DMS53 treated with DMSO at 0.1 percent for 48 hours (cell line): Measurements from ENCODE around the gene SLC25A43.
"Not testable (repeated sequence)": the region's sequence is repeated elsewhere in the genome, so short reads cannot be mapped to it uniquely, and the experiment has no call there.

Source experiments
- DNase-seq: peaks from one replicate; lab custom pipeline; 2025; ENCODE audit not compliant: unreplicated experiment; lab: John Stamatoyannopoulos, UW

The SLC25A43 gene

DNA sequence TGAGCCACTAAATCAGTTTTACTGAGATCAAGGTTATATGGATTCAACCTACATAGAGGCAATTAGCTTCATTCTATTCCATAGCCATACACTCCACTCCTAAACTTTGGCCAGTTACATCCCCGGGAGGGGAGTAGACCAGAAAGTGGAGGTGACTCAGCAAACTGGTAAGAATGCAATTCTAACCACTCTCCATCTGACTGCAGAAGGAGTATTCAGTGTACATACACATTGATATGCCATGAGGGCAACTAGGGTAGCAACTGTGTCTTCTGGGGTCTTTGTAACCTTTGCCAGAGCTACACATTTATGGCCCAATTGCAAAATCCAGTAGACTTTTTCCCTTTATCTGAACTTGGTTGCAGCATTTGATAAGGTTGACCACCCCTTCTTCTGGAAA is 7.6 kb downstream of the SLC25A43 start:
- no peak for DNase-seq

DNA sequence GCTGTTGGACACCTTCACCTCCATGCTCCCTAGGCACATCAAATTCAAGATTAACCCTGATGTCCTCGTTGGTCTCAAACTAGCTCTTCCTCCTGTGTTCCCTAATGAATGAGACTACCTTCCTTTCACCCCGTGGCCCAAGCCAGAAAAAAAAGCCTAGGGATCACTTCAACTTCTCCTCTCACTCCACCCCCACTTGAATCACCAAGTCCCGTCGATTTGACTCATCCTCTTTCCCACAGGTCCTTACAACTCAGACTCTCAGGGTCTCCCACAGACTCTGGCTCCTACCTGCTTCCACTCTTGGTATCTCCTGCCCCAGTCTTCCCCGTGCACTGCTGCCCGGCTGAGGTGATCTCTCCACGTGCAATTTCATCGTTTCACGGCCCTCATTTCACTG is 8.5 kb downstream of the SLC25A43 start:
- DNase-seq, result no peak

DNA sequence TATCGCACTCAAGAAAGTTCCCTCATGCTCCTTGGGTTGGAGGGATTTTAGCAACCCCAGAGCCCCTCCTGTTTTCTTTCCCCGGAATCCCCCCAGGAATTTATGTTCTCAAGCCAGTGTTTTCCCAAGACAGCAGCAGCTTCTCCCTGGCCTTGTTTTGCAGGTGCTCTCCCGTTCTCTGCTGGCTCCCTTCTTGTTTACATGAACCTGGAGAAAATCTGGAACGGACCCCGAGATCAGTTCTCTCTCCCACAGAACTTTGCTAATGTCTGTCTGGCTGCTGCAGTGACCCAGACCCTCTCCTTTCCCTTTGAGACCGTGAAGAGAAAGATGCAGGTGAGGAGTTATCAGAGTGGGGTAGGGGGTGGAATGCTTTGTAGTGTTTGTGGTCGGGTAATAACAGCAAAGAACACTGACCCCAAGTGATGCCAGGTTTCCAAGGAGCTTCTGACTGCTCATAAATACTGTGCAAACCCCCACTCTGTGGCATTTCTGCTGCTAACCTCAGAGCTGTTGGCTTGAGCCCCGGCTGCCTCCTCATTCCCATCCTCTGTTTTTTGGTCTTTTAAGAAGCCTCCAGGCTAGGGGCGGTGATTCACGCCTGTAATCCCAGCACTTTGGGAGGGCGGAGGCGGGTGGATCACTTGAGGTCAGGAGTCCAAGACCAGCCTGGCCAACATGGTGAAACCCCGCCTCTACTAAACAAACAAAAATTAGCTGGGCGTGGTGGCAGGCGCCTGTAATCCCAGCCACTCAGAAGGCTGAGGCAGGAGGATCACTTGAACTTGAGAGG is 11.1 kb downstream of the SLC25A43 start:
- DNase-seq, result no peak

DNA sequence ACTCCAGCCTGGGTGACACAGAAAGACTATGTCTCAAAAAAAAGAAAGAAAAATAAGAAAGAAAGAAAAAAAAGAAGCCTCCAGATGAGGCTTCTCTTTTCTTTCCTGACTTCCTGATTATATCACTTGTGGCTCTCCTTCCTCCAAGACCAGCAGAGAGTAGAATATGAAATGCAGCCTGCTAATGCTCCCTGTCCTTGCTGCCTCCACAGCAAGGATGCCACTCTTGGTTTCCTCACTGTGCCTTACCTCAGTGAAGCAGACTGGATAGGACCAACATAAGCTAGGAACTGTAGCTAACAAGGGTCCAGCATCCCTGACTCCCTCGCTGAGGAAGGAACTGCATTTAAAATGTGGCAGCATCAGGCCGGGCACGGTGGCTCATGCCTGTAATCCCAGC is 11.7 kb downstream of the SLC25A43 start:
- no peak for DNase-seq

DNA sequence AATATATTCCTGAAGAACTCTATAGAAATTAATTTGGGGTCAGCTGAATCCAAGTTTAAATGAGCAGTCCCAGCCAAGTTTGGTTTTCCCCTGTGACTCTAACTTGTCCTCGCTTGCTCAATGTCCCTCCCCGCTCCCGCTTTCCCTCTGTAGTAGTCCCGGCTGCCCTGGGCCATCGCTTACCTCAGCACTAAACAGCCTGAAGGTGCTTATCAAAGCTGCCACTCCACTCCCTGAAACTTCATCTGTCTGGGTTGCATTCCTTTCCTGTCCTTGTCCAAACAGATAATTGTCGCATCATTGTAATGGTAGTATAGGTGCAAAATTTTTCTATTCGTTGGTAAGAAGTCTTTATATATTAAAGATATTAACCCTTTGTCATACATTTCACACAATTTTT is 12.8 kb downstream of the SLC25A43 start:
- no peak for DNase-seq

DNA sequence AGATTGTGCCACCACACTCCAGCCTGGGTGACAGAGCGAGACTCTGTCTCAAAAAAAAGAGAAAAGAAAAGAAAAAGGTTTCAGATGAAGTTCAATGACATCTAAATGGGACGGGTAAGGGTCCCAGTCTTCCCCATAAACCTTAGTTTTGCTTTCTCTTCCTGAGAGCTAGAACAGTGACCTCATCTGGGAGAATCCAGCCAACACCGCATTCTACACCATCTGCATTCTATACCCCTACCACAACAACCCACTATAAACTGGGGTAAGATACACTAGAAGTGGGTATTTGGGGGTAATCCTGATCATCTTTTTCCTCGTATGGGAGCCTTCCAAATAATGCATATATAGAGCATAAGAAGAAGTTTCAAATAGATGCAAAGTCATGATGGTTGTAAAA is 18.2 kb downstream of the SLC25A43 start:
- DNase-seq, result no peak

DNA sequence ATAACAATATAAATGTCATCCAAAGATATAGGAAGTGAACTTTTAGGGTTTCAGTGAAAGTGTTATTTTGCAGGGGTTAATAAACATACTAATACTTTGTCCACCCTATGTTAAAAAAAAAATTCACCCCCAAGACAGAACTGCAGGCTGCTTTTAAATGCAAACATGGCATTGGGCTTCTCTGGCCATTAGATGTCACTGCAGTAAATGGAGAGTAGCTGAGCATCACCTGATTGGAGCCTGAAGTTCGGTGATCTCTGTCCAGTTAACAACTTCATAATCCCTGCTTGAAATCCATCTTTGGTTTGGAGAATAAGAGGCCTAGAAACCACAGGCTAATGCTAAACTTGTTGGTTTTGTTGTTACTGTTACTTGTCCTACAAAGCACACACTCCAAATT is 18.7 kb downstream of the SLC25A43 start:
- peak; percentile 5 for DNase-seq

DNA sequence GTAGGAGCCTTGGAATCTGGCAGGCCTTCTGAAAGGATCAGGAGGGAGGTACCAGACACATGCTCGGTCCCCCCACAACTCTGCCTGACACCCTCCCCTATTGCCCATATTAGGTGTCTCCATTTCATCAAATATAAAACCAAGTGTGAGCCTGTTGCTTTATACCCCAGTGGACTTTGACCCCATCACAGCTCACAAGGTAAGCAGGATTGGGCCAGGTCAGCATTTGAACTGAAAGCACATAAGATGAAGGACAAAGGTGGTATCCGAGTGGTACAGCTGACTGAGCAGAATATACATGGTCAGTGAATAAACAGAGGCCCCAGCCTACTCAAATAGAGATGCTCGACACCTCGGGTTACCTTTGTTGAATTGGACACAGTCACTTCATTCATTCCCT is 20.0 kb downstream of the SLC25A43 start:
- DNase-seq, result peak; percentile 12

DNA sequence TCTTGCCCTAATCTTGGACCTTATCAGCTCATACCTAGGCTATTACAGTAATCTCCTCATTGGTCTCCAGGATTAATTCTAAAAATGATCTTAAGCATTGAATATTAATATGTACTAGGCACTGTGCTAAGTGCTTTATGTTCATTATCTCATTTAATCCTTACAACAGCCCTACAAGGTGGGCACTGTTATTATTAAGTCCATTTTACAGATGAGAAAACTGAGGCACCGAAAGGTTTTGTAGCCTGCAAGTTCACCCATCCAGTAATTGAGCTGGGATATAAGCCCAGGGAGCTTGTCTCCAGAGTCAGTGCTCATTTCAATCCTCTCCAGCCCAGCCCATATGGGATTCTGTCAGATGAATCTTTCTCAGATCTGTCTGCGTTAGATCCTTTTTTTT is 20.8 kb downstream of the SLC25A43 start:
- DNase-seq, result no peak

DNA sequence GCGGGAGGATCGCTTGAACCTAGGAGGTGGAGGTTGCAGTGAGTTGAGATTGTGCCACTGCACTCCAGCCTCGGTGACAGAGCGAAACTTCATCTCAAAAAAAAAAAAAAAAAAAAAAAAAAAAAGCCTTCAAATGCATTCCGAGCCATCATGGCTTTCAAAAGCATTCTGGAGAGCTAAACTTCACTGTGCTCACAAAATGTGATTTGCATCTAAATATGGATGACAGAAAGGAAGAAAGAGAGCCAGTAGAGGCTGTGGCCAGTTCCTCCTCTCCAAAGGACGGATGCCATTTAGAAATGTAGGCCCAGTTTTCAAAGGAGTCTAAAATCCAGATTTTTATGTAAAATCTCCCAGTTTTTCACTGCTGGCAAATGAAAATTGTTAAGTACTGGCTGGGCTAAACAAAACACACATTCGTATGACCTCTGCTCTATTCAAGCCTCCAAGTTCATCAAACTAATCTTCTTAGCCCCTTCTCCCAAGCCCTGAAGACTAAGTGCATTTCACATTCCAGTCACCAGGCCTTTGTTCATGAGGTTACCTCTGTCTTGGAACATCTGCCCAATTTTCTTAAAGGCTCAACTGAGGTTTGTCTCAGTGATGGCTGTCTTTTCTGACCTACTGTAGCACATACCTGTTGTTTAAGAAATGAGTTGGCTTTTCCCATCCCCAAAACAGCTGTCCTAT is 22.0 kb downstream of the SLC25A43 start:
- no peak for DNase-seq

DNA sequence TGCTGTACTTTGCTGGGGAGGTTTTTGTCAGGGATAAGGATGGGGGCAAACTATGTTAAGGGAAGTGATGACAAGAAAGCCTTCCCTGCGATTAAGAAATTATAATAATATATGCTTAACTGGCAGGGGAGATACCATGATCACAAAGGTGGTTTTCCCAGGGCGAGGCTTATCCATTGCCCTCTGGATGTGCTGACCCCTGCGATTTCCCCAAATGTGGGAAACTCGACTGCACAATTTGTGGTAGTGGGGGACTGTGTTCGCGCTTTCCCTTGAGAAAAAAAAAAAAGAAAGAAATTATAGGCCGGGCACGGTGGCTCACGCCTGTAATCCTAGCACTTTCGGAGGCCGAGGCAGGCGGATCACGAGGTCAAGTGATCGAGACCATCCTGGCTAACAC is 24.5 kb downstream of the SLC25A43 start:
- DNase-seq, result no peak

DNA sequence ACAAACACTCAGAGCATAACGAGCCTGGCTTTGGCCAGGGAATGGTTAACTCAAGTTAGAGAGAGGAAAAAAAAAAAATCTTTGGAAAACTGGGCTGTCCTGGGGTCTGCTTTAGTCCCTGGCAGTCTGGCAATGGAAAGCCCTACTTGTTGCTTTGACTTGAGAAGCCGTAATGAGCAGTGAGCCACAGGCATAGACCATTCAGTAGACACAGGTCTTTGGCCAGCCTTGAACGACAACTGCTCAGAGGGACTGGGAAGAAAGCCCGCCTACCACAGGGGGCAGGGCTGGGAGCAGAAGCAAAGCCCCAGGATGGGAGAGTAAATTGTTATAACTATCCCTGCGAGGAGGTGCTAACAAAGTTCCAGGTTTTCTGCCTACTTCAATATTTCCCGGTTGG is 25.9 kb downstream of the SLC25A43 start:
- no peak for DNase-seq

DNA sequence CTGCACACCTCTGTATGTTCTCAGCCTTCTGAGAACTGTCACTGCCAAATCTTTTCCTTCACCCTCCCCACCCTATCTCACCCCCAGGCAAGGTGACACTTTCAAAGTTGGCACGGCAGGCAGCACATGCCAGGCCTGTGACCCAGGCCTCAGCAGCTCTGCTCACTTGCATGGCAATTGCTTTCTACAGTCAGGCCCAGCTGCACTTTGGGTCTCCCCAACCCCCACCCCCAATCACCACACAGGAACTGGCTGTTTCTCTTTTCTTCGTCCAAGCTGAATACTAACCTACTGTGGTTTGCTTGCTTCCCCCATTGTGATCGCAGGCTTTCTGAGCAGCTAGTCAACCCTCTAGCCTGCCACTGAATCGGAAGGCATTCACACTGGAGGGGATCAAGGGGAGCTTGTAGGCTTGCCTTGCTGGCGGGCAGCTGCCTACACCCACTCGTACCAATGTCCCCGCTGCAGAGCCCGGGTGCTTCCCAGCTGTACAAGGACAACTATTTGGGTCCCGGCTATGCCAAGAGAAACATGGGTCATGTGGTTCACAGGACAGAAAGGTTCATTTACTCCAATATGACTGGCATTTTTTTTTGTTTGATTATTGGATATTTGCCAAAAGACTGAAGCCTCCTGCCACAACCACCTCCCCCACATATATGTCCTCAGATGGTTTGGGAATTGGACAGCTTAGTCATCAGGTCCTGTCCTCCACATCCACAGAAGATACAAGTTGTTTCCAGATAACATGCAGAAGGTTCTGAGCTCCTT is 28.1 kb downstream of the SLC25A43 start:
- no peak for DNase-seq

DNA sequence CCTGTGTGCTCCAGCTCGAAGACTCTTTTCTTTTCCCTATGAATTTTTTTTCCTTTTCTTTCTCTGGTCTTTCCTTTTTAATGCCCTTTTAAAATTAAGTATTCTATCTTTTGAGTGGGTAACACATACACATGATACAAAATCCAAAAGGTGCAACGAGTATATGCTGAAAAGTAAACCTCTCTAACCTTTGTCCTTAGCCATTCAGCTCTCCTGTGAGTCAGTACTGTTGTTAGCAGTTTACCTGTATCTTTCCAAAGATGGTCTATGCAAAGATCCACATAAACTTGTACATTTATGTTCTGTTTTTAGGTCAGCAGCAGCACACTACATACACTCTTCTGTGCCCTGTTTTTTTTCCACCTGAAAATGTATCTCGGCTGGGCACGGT is 28.7 kb downstream of the SLC25A43 start:
- no peak for DNase-seq

DNA sequence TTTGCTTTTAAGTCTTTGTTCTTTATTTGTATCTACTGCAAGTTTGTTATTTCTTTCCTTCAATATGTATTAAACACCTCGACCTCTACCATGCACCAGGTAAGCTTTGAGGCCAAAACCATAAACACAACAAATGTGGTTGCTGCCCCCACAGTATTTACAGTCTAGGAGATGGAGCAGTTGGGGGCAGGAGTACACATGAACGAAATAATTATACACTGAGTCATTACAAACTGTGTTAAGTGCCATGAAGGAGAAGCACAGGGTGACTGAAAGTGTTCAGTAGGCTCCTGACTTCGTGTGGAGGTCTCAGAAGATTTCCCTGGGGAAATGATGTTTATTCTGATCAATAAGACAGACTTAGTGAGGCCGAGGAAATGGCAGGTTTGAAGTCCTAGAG is 30.3 kb downstream of the SLC25A43 start:
- DNase-seq, result no peak

DNA sequence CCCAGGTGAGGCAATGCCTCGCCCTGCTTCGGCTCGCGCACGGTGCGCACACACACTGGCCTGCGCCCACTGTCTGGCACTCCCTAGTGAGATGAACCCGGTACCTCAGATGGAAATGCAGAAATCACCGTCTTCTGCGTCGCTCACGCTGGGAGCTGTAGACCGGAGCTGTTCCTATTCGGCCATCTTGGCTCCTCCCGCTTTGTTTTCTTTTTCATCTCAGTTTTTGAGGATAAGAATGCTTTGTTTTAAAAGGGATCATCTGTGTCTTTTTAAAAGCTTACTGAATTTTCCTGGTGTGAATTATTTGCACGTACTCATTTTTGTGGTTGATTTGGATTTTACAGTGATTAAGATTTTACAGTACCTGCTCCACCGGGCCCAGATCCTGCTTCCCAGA is 42.2 kb downstream of the SLC25A43 start:
- not testable (repeated sequence) for DNase-seq

DNA sequence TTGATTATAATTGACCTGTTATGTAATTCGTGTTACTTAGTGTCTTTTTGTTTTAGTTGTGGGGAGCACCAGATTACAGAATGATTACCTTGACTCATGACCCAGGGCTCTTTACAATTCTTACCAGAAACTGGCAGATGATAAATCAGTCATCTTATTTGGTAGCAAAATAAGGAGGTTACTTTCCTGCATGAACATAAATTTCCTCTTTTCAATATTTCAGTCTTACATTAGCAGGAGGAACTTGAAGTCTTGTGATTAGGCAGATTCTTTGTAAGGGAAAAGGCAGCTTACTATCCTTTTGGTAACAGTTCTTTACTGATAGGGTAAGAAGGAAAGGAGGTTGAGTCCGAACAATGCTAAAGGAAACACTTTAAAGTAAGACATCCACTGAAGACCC is 43.1 kb downstream of the SLC25A43 start:
- no peak for DNase-seq

DNA sequence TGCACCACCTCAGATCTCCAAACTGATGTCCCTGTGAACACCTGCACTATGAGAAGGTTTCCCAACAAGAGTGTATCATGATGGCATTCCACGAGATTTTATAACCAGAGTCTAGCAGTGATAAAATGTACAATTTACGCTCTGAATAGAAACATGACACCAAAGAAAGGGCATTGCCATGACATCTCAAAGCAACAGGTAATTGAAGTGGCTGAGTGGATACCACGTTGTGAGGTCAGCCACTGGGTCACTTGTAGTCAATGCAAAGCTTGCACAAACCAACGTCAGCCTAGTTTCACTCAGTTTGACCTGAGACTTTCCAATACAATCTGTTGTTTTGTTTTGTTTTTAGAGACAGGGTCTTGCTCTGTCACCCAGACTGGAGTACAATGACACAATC is 54.1 kb downstream of the SLC25A43 start:
- no peak for DNase-seq

DNA sequence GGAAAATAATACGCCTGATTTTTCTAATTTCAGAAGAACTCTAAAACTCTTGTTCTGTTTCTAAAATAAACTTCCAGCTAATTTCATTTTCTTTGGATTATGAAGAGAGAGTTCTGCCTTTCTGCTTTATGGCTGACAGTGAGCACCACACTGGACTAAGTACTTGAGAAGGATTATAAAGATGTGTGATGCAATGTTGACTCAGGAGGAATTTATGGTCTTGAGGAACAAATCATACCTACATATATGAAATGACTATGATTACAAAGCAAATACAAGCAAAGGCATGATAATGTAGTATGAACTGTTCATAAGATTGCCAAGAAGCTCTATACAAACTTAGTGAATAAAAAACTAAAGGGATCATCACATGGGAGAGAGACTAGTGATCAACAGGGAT is 56.1 kb downstream of the SLC25A43 start:
- DNase-seq, result no peak

DNA sequence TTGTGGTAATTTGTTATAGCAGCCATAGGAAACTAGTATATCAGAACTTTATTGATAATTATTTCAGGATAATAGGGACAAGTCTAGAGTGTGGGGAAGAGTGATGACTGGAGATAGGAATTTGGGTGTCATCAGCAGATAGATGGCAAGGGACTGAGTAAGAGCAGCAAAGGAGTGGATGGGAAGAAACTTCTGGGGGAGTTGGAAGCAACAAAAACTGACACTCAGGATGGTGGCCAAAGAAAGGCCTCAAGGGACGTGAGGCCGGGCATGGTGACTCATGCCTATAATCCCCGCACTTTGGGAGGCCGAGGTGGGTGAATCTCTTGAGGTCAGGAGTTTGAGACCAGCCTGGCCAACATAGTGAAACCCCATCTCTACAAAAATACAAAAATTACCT is 60.0 kb downstream of the SLC25A43 start:
- DNase-seq, result no peak

DNA sequence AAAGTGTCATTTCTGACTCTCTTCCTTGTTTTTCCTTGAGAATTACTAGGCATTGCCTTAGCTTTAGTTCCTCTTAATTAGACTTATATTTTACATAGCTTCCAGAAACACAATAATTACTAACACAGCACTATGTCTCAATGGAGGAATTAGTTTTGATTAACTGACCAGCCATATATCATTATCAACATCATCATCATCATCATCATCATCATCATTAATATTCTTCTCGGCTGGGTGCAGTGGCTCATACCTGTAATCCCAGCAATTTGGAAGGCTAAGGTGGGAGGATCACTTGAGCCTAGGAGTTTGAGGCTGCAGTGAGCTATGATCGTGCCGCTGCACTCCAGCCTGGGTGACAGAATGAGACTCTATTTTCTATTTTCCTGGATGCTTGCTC is 66.4 kb downstream of the SLC25A43 start:
- no peak for DNase-seq

DNA sequence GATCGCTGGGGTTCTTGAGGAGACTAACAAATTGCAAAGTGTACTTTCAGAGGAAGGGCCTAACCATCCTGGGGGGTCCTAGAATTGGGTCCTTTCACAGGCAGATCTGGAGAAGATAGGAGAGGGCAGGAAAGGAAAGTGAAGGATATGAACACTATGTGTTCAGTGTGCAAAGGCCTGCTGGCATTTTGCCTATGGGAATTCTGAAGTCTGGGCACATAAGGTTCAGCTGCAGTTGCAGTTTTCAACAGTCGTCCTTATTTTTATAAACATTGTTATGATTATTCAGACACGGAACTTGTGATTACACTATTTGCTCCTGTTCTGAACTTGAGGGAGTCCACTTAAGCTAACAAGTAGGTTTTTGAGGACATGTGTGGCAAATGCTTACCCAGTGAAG is 67.8 kb downstream of the SLC25A43 start:
- no peak for DNase-seq
